Measurements from ENCODE around the gene MARK4.
"Not testable (repeated sequence)": the region's sequence is repeated elsewhere in the genome, so short reads cannot be mapped to it uniquely, and the experiment has no call there.

Gene MARK4

GRCh38 chr19:45307361-45307760 is 56.3 kb downstream of the MARK4 start:
- no peak overlapping the region for H3K27ac ChIP-seq (replicated peaks)
- no peak for TF ChIP-seq POLR2AphosphoS5 (IDR thresholded peaks at IDR 0.05; ENCODE audit: low read depth)
- TF ChIP-seq REST (IDR thresholded peaks at IDR 0.05; ENCODE audit: insufficient replicate concordance, low read depth): no peak
- TF ChIP-seq GABPA (IDR thresholded peaks at IDR 0.05; ENCODE audit: low read depth): no peak
- no peak for TF ChIP-seq CTCF (IDR thresholded peaks at IDR 0.05; ENCODE audit: insufficient read depth, low read length)
- no peak for TF ChIP-seq SPI1 (IDR thresholded peaks at IDR 0.05; ENCODE audit: borderline replicate concordance, low read depth)

GRCh38 chr19:45309322-45309721 is 58.3 kb downstream of the MARK4 start:
- not testable (repeated sequence) for DNase-seq (ENCODE audit: low read depth in 1 of 2, low spot score in 1 of 2); H3K4me3 ChIP-seq (replicated peaks; ENCODE audit: insufficient read depth, low read length); H3K27me3 ChIP-seq (ENCODE audit: insufficient read depth, poor library complexity, severe bottlenecking); H3K27ac ChIP-seq (replicated peaks)

More at GRCh38 chr19:45307361-45307760, 56.3 kb downstream of the MARK4 start:
- no peak for DNase-seq (ENCODE audit: low read depth in 1 of 2, low spot score in 1 of 2)
- no peak overlapping the region for H3K4me3 ChIP-seq (replicated peaks; ENCODE audit: insufficient read depth, low read length)
- no peaks in the 10 kb centered on the region for H3K27me3 ChIP-seq (ENCODE audit: insufficient read depth, poor library complexity, severe bottlenecking)

- peak; percentile 36 to 42 for DNase-seq (ENCODE audit: low read depth in 1 of 2, low spot score in 1 of 2)
- peak; percentile 66 for TF ChIP-seq GABPA (IDR thresholded peaks at IDR 0.05; ENCODE audit: low read depth)
- no peak for TF ChIP-seq SPI1 (IDR thresholded peaks at IDR 0.05; ENCODE audit: borderline replicate concordance, low read depth)
- no peak overlapping the region for H3K27ac ChIP-seq (replicated peaks)
- H3K4me3 ChIP-seq (replicated peaks; ENCODE audit: insufficient read depth, low read length): no peak overlapping the region
- H3K27me3 ChIP-seq (ENCODE audit: insufficient read depth, poor library complexity, severe bottlenecking): no peaks in the 10 kb centered on the region
These were observed 60.5 kb downstream of the MARK4 start for GRCh38 chr19:45311621-45312020.

GRCh38 chr19:45312285-45312684 is 61.2 kb downstream of the MARK4 start:
- not testable (repeated sequence) for H3K27me3 ChIP-seq (ENCODE audit: insufficient read depth, poor library complexity, severe bottlenecking); DNase-seq (ENCODE audit: low read depth in 1 of 2, low spot score in 1 of 2)

GRCh38 chr19:45314708-45315245 is 63.7 kb downstream of the MARK4 start:
- no peak for TF ChIP-seq SPI1 (IDR thresholded peaks at IDR 0.05; ENCODE audit: borderline replicate concordance, low read depth)
- TF ChIP-seq CTCF (IDR thresholded peaks at IDR 0.05; ENCODE audit: insufficient read depth, low read length): no peak
- no peak for TF ChIP-seq POLR2AphosphoS5 (IDR thresholded peaks at IDR 0.05; ENCODE audit: low read depth)
- TF ChIP-seq GABPA (IDR thresholded peaks at IDR 0.05; ENCODE audit: low read depth): no peak
- no peak for TF ChIP-seq REST (IDR thresholded peaks at IDR 0.05; ENCODE audit: insufficient replicate concordance, low read depth)
- Histone ChIP-seq H3K4me3 (replicated peaks; ENCODE audit: insufficient read depth, low read length) (no peak overlapping the region), H3K27ac (replicated peaks) (no peak overlapping the region), H3K27me3 (ENCODE audit: insufficient read depth, poor library complexity, severe bottlenecking) (peaks cover 4% of the 10 kb centered on the region)
- DNase-seq (ENCODE audit: low read depth in 1 of 2, low spot score in 1 of 2): no peak

More at GRCh38 chr19:45312285-45312684, 61.2 kb downstream of the MARK4 start:
- H3K4me3 ChIP-seq (replicated peaks; ENCODE audit: insufficient read depth, low read length); H3K27ac ChIP-seq (replicated peaks): not testable (repeated sequence)

Measured in HL-60 (cell line).